Stromal cell of bone marrow (primary cell): ENCODE measurements around the gene TUSC2.
"Not testable (repeated sequence)": the region's sequence is repeated elsewhere in the genome, so short reads cannot be mapped to it uniquely, and the experiment has no call there.

ENCODE experiments used
- DNase-seq: peaks from one replicate; pipeline ENCODE4 v3.0.0-alpha.2; 2012; ENCODE audit warnings: low read depth

The TUSC2 gene

DNA sequence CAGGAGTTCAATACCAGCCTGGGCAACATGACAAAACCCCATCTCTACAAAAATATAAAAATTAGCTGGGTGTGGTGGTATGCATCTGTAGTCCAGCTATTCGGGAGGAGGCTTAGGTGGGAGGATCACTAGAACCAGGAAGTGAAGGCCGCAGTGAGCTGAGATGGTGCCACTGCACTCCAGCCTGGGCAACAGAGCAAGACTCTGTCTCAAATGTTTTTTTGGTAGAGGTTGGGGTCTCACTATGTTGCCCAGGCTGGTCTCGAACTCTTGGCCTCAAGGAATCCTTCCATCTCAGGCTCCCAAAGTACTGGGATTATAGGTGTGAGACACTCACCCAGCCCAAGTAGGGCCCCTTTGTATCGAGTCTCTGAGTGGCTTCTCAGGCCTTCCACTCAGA lies 33.9 kb downstream of the TUSC2 start:
- DNase-seq, result no peak

DNA sequence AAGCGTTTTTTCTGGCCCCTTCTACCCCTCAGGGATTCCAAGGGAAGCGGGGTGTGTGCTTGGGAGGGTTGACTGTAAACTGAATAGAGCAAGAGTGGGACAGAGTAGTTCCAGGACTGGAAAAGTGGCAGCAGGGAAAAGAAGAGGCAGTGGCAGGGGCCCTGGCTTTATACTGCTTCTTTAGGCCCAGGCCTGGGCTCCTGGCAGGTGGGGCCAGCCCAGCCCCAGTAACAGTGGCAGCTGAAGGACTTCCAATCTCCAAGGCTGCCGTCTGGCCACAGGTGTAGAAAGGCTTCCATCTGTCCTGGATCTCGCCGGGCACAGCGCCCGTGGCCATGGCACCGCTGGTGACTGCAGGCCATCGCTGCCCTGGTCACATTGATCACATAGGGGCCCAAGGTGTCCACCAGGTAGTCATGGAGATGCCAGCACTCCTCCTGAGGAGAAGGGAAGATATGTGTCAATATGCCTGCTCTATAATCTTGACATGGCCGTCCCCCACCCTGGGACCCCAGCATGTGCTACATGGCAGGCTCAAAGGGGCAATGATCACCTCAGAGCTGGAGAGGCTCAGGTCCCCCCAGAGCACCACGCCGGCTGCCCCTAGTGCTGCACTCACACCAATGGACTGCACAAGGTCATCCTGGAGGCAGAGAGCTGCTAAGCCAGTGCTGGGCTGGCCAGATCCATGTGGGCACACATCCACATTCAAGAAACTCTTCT lies 34.8 kb downstream of the TUSC2 start:
- DNase-seq, result no peak

DNA sequence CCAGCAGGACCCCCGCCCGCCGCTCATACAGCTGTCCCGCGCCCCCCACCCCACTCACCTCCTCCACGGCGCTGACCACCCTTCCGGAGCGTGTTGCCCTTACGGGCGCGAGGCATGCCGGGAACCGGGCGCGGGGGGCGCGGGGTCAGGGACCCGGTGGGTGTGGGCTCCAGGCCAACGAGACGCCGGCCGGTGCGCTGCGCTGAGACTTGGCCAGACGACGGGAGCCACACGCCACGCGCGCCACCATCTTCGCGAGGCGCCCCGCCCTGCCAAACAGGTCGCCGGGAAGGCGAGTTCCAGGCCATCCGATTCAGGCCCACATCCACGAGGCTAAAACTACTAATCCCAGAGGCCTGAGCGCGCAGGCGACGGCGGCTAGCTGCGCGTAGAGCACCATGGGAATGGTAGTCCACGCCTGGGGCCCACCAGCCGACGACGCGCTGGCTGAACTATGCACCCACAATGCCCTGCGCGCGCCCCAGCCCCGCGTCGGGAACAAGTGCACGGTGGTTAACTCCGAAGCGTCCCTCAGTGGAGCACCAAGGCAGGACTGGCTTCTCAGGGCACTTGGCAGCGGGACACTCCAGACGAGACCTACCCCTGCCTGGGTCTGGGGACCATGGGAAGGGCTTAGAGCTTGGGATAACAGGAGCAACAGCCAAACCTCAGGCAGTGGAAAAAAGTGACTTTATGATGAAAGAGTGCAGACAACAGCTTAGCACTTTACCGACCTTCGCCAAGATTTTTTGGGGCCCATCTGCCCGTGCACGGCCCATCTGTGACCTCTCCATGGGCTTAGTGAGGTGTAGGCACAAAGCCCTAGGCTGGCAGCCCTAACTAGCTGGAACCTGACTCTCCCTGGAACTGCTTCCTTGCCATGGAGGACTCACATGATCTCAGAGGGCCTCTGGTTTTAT lies 35.6 kb downstream of the TUSC2 start, which contains the start of gene IFRD2:
Gene IFRD2, minus strand, starts transcription at position 271 of the 920 bp plus-strand sequence. Its CDS starts 155 bp downstream, at position 116.
- peak; percentile 96 for DNase-seq

DNA sequence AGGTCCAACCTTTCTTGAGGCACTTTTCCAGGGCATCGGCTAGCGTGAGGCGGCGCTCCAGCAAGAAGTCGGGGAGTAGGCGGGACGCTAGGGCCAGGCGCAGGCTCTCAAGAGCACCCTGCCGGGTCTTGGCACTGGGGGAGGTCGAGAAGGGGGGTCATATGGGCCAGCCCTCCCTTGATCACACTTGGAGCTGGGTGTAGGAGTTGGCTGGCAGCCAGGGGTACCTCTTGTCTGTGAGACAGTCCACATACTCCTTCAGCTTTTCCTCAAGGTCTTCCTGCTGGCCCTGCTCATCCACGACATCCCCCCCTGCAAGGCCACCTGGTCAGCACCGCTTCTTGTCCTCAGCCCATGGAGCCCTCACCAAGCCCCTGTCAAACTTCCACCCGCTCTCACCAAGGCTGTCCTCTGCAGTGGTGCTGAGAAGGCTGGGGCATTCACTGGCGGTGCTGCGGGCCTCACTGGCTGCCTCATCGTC lies 37.8 kb downstream of the TUSC2 start:
- DNase-seq, result no peak

DNA sequence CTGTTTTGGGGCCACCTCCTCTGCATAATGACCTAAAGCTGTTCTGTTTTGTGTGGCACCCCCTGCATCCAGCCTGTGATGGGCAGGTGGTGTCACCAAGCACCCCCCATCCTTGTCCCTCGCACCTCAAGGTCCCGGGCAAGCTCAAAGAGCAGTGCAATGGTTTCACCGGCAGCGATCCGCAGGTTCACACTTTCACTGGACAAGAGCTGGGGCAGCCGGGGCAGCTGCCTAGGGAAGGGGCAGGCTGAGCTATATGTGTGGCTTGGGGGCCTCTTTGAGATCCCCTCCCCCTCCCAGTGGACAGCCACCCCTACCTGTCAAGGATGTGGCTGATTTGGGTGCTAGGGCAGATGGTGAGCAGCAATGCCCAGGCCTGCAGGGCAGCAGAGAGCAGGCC lies 38.9 kb downstream of the TUSC2 start:
- DNase-seq, result no peak

DNA sequence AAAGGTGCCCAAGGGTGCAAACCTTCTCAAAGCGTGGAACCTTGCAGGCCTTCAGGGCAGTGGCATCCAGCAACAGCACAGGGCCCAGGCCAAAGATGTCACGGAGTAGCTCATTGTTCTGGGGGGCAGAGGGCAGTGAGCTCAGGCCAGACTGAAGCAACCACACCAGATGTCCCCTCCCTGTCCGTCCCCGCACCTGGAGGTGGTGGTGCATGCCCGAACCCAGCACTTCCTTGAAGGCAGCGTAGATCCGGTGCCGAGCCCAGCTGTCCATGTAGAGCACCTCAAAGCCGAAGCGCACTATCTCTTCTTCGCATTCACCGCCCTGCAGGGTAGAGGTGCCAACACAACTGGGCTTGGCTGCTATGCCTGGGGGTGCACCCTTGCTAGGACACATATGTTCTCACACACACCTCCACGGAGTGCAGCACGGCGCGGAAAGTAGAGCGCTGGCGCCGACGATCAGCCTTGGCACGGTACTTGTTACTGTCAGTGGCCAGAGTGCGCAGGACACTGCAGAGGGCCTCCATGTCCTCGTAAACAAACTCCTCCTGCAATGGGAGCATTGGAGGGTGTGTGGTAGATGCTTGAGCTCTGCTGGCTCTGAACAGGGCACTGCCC lies 39.5 kb downstream of the TUSC2 start:
- no peak for DNase-seq

DNA sequence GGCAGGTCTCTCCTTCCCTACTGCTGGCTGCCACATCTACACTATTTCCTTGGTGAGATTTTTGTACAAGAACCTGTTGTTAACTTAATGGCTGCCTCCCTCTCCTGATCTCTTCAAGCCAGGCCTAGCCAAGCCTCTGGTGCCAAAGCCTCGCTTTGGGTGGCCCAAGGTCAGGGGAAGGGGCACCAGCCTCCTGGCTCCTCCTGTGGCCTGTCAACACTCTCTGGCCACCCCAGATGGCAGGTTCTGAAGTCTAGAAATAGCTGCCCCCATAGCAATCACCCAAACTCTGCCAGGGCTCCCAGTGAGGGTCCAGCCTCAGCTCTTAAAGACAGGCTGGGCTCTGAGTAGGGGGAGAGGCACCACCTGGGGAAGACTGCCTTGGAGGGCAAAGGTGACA lies 40.8 kb downstream of the TUSC2 start:
- DNase-seq, result no peak

DNA sequence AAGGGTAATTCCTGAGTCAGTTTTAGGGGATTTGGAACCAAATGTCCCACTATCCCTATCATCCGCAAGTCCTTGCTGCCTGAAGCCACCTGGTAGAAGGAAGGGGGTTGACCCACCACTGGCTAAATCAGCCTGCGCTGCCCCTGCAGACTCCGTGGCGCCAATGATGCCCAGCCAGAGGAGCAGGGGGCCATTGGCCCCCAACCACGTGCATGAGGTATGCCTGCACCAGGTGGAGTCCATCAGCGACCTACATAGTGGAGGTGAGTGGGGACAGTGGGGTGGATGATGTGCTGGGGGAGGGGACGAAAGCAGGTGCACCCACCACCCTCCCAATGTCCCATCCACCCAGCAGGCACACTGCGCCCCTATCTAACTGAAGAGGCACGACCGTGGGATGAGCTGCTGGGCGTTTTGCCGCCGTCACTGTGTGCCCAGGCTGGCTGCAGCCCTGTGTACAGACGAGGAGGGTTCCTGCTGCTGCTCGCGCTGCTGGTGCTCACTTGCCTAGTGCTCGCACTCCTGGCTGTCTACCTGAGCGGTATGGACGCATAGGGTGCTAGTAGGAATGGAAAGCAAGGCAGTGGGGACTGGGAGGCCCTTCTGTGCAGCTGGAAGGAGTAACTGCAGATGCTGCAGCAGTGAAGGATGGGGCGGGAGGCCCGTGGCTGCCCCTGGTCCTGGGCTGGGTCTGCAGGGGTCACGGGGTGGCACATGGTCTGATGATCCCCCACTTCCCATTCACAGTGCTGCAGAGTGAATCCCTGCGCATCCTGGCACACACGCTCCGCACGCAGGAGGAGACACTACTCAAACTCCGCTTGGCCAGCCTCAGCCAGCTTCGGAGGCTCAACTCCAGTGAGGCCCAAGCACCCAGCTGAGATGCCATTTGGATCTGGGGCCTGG lies 41.4 kb downstream of the TUSC2 start:
- no peak for DNase-seq

DNA sequence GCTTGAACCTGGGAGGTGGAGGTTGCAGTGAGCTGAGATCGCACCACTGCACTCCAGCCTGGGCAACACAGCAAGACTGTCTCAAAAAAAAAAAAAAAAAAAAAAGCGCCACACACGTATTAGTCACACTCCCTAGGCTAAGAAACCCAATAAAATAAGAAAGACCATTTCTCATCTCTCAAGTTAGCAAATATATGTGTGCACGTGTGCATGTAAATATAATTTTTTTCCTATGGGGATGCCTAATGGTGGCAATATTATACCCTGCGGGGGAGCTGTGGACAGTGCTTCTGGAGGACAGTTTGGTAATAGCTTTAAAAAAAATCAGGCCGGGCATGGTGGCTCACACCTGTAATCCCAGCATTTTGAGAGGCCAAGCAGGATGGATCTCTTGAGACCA lies 43.9 kb downstream of the TUSC2 start:
- not testable (repeated sequence) for DNase-seq

DNA sequence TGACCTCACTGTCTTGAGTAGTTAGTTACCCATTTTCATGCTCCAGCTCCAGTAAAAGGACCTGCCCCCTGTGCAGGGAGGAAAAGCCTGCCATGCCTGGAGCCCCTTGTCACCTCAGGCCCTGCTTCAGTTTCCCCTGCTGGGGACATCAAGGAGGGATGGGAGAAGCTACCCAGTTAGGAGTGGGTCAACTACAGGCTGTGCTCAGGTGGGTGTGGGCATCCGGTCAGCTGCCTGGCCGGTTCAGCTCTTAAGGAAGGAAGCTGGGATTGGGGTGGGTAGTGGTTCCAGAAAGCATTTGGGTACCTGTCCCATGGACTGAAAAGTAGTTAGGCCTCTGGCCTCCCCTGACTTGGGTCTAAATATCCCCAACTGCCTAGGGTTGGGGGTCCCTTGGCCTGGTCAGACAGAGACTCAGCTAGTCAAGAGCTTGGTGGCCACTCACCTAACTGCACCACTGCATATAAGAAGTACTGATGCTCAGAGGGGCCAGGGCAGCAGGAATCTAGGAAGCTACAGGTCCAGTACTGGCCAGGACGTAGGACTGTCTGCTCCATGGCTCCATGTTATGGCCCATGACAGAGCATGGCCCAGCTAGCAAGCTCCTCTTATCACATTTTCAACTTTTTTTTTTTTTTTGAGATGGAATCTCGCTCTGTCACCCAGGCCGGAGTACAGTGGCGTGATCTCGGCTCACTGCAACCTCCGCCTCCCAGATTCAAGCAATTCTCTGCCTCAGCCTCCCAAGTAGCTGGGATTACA lies 48.6 kb downstream of the TUSC2 start:
- no peak for DNase-seq

DNA sequence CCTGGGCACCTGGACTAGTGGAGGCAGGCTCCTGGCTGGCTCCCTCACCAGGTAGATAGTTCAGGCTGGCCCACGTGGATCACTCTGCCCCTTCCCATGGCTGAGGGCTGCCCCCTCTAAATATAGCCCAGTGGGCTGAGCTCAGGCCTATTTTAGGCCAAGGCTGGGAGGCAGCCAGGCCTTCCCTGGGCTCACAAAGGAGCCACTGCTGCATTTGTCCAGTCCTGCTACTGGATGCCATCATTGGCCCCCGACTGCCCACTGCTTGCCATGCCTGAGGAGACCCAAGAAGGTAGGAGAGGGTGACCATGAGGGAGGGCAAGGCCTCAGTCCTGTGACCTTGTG lies 49.2 kb downstream of the TUSC2 start, which contains the start of gene LSMEM2:
Gene LSMEM2, plus strand, starts transcription at position 208 of the 345 bp plus-strand sequence. Its CDS starts 27 bp downstream, at position 235.
- DNase-seq, result no peak

DNA sequence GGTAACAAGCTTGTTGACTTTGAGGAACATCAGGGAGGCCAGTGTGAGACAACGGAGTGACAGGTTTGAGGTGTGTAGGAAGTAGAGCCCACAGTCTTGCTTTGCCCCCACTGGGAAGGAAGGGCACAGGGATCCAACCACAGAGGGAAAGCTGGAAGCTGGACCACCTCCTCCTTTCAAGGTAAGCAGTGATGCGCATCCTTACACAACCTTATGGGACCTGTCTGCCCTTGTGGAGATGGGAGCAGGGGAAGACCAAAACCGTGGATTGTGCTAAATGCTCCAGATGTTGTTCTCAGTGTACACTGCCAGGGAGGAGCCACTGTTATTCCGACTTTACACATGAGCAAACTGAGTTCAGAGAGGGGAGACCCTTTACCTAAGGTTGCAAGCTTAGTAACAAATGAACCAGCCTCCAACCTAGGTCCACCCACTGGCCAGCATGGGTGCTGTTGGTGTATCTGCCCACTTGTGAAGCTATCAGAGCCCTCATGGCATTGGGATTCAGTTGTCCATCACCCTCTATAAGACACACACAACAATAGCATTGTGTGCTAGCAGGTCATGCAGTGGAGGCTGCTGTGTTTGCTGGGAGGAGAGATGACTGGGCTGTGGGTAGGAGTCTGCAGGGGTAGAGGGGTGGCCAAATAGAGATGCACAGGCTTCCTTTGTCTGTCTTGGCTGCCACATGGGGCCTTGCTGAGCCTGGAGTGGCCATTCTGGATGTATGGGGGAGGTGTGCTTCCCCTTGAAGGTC lies 49.7 kb downstream of the TUSC2 start:
- no peak for DNase-seq

DNA sequence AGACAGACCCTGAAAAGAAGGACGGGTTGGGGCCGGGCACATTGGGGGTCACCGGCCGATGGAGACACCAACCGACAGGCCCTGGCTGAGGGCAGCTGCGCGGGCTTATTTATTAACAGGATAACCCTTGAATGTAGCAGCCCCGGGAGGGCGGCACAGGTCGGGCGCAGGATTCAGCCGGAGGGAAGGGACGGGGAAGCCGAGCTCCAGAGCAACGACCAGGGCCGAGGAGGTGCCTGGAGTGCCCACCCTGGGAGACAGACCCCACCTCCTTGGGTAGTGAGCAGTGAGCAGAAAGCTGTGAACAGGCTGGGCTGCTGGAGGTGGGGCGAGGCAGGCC lies 51.3 kb downstream of the TUSC2 start:
- DNase-seq, result no peak

DNA sequence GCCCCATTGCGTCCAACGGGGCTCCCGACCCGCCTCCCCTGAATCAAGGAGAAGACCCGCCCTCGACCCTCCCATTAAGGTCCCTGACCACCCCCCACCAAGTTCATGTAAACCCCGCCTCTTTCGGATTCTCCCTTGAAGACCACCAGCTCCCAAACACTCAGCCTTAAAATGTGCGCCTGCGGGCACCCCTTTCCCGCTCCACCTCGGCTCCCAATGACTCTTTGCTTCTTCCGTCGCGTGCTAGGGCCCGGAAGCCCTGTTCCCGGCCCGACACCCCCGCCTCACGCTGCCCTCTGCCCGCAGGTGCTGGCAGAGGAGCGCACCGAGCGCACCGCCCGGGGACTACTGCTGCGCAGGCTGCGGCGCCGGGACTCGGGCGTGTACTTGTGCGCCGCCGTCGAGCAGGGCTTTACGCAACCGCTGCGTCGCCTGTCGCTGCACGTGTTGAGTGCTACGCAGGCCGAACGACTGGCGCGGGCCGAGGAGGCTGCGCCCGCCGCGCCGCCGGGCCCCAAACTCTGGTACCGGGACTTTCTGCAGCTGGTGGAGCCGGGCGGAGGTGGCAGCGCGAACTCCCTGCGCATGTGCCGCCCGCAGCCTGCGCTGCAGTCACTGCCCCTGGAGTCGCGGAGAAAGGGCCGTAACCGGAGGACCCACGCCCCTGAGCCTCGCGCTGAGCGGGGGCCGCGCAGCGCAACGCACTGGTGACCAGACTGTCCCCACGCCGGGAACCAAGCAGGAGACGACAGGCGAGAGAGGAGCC lies 51.8 kb downstream of the TUSC2 start:
- DNase-seq, result no peak

DNA sequence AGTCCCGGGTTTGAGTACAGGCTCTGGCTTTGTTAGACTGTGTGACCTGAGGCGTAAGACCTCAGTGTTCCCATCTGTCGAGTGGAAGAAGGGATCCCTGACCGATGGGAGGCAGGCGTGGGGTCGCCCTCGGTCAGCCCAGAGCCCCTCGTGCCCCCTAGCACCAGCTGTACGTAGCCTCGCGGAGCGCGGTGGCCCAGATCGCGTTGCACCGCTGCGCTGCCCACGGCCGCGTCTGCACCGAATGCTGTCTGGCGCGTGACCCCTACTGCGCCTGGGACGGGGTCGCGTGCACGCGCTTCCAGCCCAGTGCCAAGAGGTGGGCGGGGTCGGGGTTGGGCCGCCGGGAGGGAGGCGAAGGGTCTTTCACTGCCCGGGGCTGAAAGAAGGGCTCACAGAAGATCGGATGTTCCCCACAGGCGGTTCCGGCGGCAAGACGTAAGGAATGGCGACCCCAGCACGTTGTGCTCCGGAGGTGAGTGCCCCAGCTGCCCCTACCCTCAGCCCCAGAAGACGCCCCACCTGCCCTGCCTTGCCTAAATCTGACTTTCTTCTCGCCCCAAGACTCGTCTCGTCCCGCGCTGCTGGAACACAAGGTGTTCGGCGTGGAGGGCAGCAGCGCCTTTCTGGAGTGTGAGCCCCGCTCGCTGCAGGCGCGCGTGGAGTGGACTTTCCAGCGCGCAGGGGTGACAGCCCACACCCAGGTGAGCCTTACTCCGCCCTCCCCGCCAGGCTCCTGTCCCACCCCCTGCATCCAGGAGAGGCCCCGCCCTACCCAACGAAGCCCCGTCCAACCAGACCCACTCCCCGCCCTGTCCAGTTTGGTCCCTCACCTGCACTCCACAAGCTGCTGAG lies 52.7 kb downstream of the TUSC2 start:
- no peak for DNase-seq
